ENCODE results near the gene PRB3. TPM values are rescaled to one million over a fixed set of nuclear protein-coding genes. Genes with fewer than 3 reads are reported as not detected.

PRB3 gene
- total RNA-seq, result not detected

GRCh38 chr12:11269607-11270006, at the start of gene PRB3:
PRB3 (minus strand) TSS chr12:11269707; CDS start chr12:11269669, 38 bp downstream.

GRCh38 chr12:11310336-11310735, 40.8 kb upstream of the PRB3 start, which contains the start of gene PRB4:
PRB4 (minus strand) TSS chr12:11310436; CDS start chr12:11310398, 38 bp downstream.

Other genes starting within 250 kb of the PRB3 start
- 1 to 10 TPM; 2.2 to 2.5 TPM for gene TAS2R19, start 247.1 kb downstream of the PRB3 start, total RNA-seq
- 1 to 10 TPM; 2.4 to 3.4 TPM for gene TAS2R31, start 238.3 kb downstream of the PRB3 start, total RNA-seq
- gene TAS2R46, start 207.4 kb downstream of the PRB3 start, total RNA-seq, result 1 to 10 TPM in 1 of 2 experiments, under 1 TPM in 1; 0.94 to 1.2 TPM
- under 1 TPM; 0.53 to 0.81 TPM for gene TAS2R43, start 177.4 kb downstream of the PRB3 start, total RNA-seq
- 1 to 10 TPM; 2.2 to 2.4 TPM for gene TAS2R30, start 135.1 kb downstream of the PRB3 start, total RNA-seq
- gene SMIM10L1, start 98.5 kb downstream of the PRB3 start, total RNA-seq, result 1 to 10 TPM; 8.8 to 8.9 TPM
- gene TAS2R42, start 82.8 kb downstream of the PRB3 start, total RNA-seq, result not detected
- not detected for gene PRB4, start 40.7 kb upstream of the PRB3 start, total RNA-seq
- gene PRB2, start 125.9 kb upstream of the PRB3 start, total RNA-seq, result not detected

All from activated naive CD4-positive, alpha-beta T cell treated with anti-CD3 and anti-CD28 coated beads, Interleukin-2, amount 10 ng/mL, durations not matched to agents 5 hours and 36 hours (primary cell).